ENCODE results near the gene NR2C2AP. TPM values are rescaled to one million over a fixed set of nuclear protein-coding genes. Genes with fewer than 3 reads are reported as not detected.

The NR2C2AP gene
- total RNA-seq, 1 experiment from 2014 or later = 25.7 TPM

- H3K9me2 ChIP-seq (ENCODE audit: insufficient read depth) = no peaks in the 10 kb centered on the region
- CTCF ChIA-PET = no interaction called here
- no peak for TF ChIP-seq EZH2 (IDR thresholded peaks at IDR 0.05; ENCODE audit: low read depth)
- no peak for TF ChIP-seq CTCF (conservative IDR thresholded peaks at IDR 0.05)
- H3K4me2 ChIP-seq = no peak overlapping the region
- no peak overlapping the region for H3K4me3 ChIP-seq
- no peak overlapping the region for H2AFZ ChIP-seq
- no peaks in the 10 kb centered on the region for H3K9me3 ChIP-seq (ENCODE audit: insufficient read depth, low read depth)
- no peak for DNase-seq
- no TSS peak for BruUV-seq (replicated peaks)
- POLR2A ChIA-PET (ENCODE audit: unreplicated experiment) = no interaction called here
- no peak overlapping the region for H3K27ac ChIP-seq
- no peaks in the 10 kb centered on the region for H3K79me2 ChIP-seq (ENCODE audit: low read depth)
- H4K20me1 ChIP-seq (ENCODE audit: insufficient read depth) = no peaks in the 10 kb centered on the region
- intact Hi-C loops (cut with micrococcal nuclease; ENCODE audit: unreplicated experiment) = no loop called here
- peaks cover 5% of the 10 kb centered on the region; the same call in 1 of the 2 replicates for H3F3A ChIP-seq (ENCODE audit: insufficient read depth, low read depth)
- H3K36me3 ChIP-seq (ENCODE audit: low read depth) = no peaks in the 10 kb centered on the region
- H3K4me1 ChIP-seq (replicated peaks; ENCODE audit: insufficient read depth) = no peaks in the 10 kb centered on the region
- H3K27me3 ChIP-seq (ENCODE audit: insufficient read depth, low read depth) = no peaks in the 10 kb centered on the region
These were observed 40.7 kb downstream of the NR2C2AP start for GRCh38 chr19:19162495-19162894.

DNA sequence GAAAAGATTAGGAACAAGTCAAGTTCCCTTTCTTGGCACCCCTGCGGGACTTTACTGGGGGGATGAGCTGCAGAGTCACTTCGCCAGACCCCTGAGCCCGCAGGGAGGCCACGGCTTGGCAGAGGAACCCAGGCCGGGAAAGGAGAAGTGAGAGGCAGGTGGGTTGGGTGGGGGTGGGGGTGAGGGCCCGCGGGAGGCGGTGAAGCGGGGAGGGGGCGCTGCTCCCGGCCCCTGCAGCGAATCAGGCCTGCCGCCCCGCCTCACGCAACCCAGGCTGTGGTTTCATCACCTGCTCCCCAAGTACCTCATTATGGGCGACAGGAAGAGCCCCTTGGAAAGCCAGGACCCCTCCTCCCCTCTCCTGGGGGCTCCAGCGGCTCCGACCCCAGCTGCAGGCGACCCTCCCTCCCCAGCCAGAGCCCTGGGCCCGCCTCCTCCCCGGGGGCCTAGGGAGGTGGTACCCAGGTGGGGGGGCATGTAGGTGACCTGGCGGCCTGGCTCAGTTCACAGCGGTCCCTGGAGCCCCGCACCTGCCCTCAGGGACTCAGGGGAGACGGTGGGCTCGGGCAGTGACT is 42.7 kb downstream of the NR2C2AP start:
- Histone ChIP-seq H3K36me3 (ENCODE audit: low read depth) (no peaks in the 10 kb centered on the region), H3K4me3 (no peak overlapping the region), H3K79me2 (ENCODE audit: low read depth) (no peaks in the 10 kb centered on the region), H3K4me2 (no peak overlapping the region), H2AFZ (no peak overlapping the region), H3K27ac (no peak overlapping the region), H3K9me2 (ENCODE audit: insufficient read depth) (no peaks in the 10 kb centered on the region), H3K9me3 (ENCODE audit: insufficient read depth, low read depth) (no peaks in the 10 kb centered on the region), H3F3A (ENCODE audit: insufficient read depth, low read depth) (peaks cover 5% of the 10 kb centered on the region; the same call in 1 of the 2 replicates), H3K4me1 (replicated peaks; ENCODE audit: insufficient read depth) (no peaks in the 10 kb centered on the region), H4K20me1 (ENCODE audit: insufficient read depth) (no peaks in the 10 kb centered on the region; the same call in 1 of the 2 replicates), H3K27me3 (ENCODE audit: insufficient read depth, low read depth) (no peaks in the 10 kb centered on the region)
- TF ChIP-seq EZH2 (IDR thresholded peaks at IDR 0.05; ENCODE audit: low read depth) (no peak), CTCF (conservative IDR thresholded peaks at IDR 0.05) (no peak)
- no TSS peak for BruUV-seq (replicated peaks)
- DNase-seq = no peak
- ChIA-PET POLR2A (ENCODE audit: unreplicated experiment) (no interaction called here), CTCF (no interaction called here)
- intact Hi-C loops (cut with micrococcal nuclease; ENCODE audit: unreplicated experiment) = no loop called here

DNA sequence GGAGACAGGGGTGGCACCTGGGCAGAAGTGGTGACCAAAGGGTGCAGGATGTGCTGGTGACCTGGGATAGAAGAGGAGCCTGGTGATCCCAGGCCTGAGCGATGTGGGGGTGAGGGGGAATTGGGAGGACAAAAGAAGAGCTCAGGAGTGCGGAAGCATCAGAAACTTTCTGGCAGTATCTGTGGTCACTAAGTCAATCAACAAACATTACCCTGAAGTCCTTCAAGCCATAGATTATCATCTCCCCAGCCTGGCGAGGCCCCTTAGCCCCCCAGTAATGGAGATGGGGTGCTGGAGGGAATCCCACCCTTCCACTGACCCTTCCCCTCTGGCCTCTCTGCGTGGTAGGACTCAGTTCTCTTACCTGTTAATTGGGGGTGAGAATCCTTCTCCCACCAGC is 43.7 kb downstream of the NR2C2AP start:
- no peak for DNase-seq
- Histone ChIP-seq H3K9me2 (ENCODE audit: insufficient read depth) (no peaks in the 10 kb centered on the region), H3K27ac (no peak overlapping the region), H3K36me3 (ENCODE audit: low read depth) (no peaks in the 10 kb centered on the region), H3K4me3 (no peak overlapping the region), H3K9me3 (ENCODE audit: insufficient read depth, low read depth) (no peaks in the 10 kb centered on the region), H2AFZ (no peak overlapping the region), H4K20me1 (ENCODE audit: insufficient read depth) (no peaks in the 10 kb centered on the region; the same call in 1 of the 2 replicates), H3K4me2 (no peak overlapping the region), H3K27me3 (ENCODE audit: insufficient read depth, low read depth) (no peaks in the 10 kb centered on the region), H3K79me2 (ENCODE audit: low read depth) (no peaks in the 10 kb centered on the region), H3K4me1 (replicated peaks; ENCODE audit: insufficient read depth) (no peaks in the 10 kb centered on the region), H3F3A (ENCODE audit: insufficient read depth, low read depth) (peaks cover 5% of the 10 kb centered on the region; the same call in 1 of the 2 replicates)
- ChIA-PET CTCF (no interaction called here), POLR2A (ENCODE audit: unreplicated experiment) (no interaction called here)
- BruUV-seq (replicated peaks) = no TSS peak
- intact Hi-C loops (cut with micrococcal nuclease; ENCODE audit: unreplicated experiment) = no loop called here
- no peak for TF ChIP-seq CTCF (conservative IDR thresholded peaks at IDR 0.05)
- no peak for TF ChIP-seq EZH2 (IDR thresholded peaks at IDR 0.05; ENCODE audit: low read depth)

Measured in PC-9 (cell line).